ENCODE results near the gene PHEX.
A peak's percentile ranks its signal among the peaks of the same experiment; 100 is the strongest.

Gene PHEX

DNA sequence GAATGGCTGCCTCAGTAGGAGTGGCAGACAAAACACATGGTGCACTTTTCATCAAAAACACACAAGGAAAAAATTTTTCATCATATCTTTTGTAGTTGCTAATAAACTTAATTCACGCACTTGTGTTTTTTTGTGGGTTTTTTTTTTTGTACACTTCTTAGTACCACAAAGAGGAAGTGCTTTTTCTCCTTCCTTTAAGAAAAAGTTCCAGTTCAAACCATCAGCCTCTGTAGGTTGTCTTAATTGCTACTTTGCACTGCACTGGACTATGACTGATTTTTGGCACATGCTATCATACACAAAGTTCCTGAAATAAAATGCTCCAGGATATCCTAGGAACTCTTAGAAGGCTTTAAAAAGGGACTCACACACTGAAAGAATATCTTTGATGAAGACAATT, at the start of gene PHEX:
TSS of gene PHEX (plus strand) at position 242 of the 400 bp plus-strand sequence. CDS start 681 bp downstream, outside the sequence.
- Histone ChIP-seq H3K4me3 (no peak within 1 kb of the TSS), H3K27ac (no peak within 1 kb of the TSS)

DNA sequence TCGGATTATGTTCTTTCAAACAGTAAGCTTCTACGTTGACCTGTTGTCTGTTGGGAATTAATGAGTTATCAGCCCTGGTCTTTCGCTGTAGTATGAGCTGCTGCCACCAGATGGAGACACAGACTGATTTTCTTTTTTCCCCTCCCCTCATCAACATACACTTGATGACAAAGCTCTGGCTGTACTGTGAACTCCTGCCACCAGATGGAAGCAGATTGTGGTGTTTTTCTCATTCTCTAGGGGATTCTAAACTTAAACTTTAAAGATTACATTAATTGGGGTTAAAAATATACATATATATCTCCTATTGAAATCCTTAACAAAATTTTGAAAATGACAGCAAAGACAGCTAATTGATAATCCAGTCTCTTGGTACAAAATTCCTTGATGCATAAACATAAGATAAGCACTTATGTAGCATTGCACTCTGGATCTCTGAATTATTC, 46.8 kb upstream of the PHEX start:
- Histone ChIP-seq H3K27ac (no peak overlapping the region), H3K4me3 (no peak overlapping the region)

DNA sequence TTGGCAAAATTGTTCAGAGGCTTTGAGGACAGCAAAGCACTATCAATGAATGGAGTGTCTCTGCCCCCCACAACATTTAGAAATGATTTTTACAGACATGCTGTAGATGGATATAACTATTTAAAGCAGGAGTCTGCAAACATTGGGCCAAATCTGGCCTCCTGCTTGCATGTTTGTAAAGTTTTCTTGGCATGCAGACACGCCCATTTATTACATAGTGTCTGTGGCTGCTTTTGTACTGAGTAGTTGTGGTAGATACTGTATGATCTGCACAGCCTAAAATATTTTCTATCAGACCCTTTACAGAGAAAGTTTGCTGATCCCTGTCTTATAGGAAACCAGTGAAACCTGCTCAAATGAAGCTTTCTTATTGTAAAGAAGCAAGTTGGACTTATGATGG, 45.5 kb upstream of the PHEX start:
- H3K27ac ChIP-seq, result no peak overlapping the region
- H3K4me3 ChIP-seq, result no peak overlapping the region

DNA sequence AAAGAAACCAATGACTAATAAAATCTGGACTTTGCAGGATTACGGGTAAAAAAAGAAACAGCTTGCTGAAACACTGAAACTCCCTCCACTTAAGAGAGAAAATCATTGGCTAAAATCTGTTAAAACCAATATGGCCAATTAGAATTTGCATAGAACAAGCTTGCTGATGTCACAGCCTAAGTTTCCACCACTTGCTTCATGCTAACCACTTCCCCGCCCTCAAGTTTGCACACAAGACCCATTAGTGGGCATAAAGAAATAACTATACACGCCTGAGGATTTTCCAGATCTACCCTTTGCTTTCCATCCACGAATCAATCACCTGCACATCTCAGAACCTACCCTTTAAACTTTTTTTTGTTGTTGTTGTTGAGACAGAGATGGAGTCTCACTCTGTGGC, 42.7 kb upstream of the PHEX start:
- no peak overlapping the region for H3K27ac ChIP-seq

DNA sequence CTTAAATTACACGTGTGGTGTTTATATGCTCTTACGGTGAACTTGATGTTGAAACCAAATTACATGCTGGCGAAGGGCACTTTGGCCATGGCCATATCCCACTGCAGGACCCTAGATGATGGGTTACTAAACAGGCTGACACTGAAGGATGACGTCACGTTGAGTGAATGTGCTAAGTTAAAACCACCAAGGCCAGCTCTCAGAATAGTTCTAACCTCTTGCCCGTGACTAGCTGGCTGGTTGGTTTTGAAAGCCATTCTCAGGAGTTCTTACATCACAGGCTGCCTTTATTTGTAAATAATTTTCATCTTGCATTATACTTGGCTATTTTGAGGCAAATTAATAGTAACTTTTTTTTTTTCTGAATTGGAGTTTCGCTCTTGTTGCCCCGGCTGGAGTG, 41.3 kb upstream of the PHEX start:
- H3K4me3 ChIP-seq, result no peak overlapping the region
- peak overlapping the region in 1 of 21 experiments; percentile 35 for H3K27ac ChIP-seq

More for the DNA sequence above, 42.7 kb upstream of the PHEX start:
- no peak overlapping the region for H3K4me3 ChIP-seq

DNA sequence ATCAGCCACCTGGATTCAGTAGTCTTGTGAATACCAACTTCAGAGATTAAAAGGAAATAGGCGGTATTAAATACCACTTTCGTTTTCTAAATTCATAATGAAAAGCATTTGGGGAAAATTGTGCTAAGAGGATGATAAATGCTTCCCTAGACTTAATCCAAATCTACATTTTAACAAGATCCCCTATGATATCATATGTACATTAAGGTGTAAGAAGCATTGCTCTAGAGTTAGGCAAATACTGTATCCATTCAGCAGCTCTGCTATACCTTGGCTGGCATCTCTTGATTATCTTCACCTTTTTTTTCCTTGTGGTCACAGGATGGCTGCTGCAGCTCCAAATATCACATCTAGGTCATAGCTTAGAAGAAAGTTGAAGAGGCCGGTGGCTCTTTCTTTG, 40.6 kb upstream of the PHEX start:
- peak overlapping the region in 1 of 21 experiments; percentile 35 for H3K27ac ChIP-seq

DNA sequence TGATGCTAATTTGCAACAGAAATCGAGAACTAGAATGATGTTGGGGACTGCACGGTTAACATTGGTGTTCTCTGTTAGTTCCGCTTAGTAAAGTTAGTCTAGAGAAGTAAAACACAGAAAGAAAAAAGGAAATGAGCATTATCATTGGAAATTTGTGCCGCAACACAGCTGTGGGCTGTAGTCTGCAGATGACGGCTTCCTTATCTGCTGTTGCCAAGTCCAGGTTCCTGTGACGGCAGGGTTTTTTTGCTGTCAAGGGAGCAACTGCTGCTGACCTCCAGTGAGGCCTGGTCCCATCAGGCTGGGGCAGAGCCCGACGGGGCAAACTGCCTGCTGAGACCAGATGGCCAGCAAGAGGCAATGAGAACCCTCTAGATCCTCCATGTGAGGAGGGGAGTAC, 38.9 kb upstream of the PHEX start:
- Histone ChIP-seq H3K27ac (peak overlapping the region in 5 of 21 experiments; percentile 8 to 61 (median 49)), H3K4me3 (no peak overlapping the region)

More for the DNA sequence above, 40.6 kb upstream of the PHEX start:
- H3K4me3 ChIP-seq, result no peak overlapping the region

DNA sequence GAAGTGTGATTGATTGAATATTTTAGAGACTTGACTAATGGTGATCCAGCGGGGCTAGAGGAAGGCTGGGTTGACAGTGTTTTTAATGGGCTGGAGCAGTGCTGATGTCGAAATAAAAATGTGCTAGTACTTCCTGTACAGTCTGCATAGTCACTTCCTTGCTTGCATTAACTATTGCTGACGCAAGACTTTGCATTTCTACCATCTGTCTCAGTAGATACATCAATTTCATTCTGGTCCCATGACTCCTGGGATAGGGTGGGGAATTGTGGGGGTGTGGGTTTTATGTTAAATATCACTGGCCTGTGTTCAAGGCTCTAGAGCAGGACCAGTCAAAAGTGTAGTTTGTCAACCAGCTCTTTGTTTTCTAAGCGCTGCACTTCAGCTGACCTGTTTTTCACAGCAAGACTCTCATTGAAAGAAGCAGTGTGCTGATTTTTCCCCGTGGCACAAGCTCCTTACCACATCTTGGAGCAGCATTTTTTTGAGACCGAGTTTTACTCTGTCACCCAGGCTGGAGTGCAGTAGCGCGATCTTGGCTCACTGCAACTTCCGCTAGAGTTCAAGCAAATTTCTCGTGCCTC, 35.2 kb upstream of the PHEX start:
- H3K4me3 ChIP-seq, result no peak overlapping the region
- H3K27ac ChIP-seq, result peak overlapping the region in 1 of 21 experiments; percentile 26

DNA sequence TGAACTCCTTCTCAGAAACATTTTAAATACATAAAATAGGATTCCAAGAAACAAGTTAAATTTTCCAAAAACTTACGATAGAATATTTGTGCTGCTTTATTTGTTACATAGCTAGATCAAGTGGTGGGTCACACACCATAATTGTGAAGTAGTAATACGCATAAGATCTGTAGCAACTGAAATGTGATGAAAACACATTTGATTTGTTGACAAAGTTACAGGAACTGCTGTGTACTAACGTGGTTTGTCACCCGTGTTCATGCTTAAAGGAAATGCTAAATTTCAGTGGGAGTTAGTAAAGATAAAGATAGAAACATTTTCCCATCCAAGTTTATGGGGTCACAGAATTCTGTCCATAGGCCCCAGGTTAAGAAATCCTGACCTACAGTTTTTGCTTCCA, 34.1 kb upstream of the PHEX start:
- Histone ChIP-seq H3K27ac (no peak overlapping the region), H3K4me3 (no peak overlapping the region)

DNA sequence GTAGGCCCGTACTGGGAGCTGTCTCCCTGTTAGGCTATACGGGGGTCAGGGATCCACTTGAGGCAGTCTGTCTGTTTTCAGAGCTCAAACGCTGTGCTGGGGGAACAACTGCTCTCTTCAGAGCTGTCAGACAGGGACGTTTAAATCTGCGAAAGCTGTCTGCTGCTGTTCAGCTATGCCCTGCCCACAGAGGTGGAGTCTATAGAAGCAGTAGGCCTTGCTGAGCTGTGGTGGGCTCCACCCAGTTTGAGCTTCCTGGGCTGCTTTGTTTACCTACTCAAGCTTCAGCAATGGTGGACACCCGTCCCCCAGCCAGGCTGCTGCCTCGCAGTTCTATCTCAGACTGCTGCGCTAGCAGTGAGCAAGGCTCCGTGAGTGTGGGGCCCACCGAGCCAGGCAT, 27.3 kb upstream of the PHEX start:
- Histone ChIP-seq H3K27ac (no peak overlapping the region), H3K4me3 (no peak overlapping the region)

DNA sequence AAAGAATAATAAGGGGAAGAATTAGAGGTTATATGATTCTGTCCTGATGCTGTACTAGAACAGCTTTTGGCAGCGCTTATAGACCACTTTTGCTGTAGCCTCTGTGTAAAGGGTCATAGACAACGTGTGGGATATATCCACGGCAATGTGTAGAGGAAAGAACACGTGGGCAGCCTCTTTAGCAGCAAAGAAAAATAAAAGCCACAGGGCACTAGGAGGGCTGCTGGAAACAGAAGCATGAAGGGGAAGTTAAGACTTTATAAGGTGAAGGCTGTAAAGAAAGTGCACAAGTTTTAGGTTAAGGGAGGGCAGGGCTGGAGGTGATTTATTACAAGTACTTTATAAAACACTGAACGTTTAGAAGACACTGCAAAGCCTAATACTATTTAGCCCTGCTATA, 20.1 kb upstream of the PHEX start:
- no peak overlapping the region for H3K4me3 ChIP-seq
- no peak overlapping the region for H3K27ac ChIP-seq

DNA sequence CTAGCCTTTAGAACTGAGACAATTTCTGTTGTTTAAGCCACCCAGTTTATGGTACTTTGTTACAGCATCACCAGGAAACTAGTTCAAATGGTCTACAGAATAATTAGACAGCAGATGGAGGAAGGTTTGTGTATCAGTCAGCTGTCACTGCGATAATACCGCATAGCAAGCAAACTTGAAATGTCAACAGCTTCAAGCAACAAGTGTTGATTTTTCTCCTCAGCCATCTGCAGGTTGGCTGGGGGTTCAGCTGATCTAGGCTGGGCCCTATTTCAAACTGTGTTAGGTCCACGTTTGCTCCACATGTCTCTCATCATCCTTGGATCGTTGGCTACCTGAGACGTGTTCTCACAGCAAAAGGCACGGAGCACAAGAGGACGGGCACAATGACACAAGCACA, 19.2 kb upstream of the PHEX start:
- H3K27ac ChIP-seq, result no peak overlapping the region
- H3K4me3 ChIP-seq, result no peak overlapping the region

DNA sequence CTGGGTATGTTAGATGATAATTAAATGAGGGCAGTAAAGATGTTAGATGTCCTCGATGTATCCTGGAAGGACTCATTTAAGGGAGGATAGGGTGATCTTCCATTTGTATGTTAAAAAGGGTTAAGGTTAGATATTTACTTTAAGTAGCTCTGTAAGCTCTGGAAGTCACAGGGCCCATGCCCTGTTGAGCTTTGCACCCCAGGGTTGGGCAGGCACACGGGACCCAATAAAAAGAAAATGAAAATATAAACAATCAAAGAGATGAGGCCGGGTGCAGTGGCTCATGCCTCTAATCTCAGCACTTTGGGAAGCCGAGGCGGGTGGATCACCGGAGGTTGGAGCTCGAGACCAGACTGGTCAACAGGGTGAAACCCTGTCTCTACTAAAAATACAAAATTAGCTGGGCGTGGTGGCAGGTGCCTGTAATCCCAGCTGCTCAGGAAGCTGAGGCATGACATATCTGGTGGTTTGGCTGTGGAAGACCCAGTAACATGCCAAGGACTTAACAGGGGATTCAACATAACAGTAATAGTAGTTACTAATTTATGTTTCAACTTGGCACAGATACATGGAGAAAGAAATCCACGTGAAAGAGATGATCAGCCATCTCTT, 16.9 kb upstream of the PHEX start:
- Histone ChIP-seq H3K27ac (no peak overlapping the region), H3K4me3 (no peak overlapping the region)

DNA sequence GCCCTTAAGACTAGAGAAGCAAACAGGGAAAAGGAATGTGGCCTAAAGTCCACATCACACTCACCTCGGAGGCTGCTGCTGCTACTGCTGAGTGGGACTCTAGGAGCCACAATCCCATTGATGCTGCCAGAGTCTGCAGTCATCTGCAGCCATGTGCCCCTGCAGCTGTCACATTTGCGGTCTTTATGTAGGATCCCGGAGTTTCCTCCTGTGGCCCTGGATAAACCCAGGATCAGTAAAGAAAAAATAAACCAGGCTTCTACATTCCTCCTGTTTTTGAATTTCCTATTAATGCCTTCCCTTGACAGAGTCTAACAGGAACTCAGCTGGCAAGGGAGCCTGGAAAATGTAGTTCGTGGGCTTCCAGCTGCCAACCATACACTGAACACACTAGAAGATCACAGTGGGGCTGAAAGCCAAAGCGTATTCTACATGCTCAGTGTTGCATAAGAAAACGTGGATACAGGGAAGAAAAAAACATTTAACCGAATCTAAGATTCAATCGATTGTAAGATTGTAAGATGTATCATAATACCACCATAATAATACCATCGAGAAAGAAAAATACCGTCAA, 10.3 kb upstream of the PHEX start:
- no peak overlapping the region for H3K27ac ChIP-seq
- no peak overlapping the region for H3K4me3 ChIP-seq

DNA sequence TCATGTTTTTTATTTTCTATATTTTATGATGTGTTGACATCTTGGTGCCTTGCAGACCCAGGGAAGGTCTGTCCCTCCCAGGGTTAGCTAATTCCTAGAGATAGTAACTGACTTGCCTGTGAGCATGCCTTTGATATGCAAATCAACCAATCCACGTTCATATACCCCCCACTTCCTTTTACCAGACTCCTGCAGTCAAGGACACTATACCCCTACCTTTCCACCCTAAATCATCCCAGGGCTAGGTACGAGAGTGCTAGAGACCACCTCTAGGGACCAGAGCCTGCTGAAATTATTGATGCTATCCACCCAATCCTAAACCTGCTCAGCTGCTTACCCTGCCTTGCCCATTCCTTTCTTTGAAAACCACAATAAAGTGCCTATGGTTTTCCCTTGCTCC, 7.5 kb upstream of the PHEX start:
- no peak overlapping the region for H3K4me3 ChIP-seq
- no peak overlapping the region for H3K27ac ChIP-seq

DNA sequence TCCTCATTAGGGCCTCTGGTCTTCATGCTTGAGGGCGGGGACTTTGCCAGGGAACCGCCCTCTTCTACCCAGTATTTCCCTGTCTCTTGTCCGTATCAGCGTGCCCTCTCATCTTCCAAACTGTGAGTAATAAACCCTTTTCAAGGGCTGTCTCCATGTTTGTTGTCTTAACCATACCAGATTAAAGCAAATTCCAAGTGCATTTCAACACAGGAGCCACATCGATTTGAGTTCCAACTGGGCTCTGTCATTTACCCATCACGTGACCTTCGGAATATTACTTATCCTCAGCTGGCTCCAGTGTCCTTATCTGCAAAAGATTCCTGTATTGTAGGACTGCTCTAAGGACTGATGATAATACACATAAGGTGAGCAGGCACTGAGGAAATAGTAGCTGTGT, 6.4 kb upstream of the PHEX start:
- Histone ChIP-seq H3K4me3 (no peak overlapping the region), H3K27ac (no peak overlapping the region)

DNA sequence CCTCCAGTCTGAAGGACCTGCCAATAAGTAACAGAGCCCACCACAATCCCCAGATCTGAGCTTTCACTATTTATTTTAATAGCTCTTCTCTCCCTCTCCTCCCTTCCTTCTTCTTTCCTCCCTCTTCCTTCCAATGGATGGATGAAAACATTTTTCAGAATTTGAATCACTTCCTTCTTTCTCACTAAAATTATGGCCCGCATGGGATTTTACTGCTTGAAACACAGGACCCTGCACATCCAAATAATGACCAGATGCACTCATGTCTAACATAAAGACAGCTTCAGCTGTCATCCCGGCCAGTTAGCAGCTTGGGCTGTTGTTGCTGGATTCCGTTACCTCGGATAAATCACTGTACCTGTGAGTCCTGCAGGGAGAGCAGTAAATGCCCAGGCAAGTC, 5.4 kb upstream of the PHEX start:
- H3K27ac ChIP-seq, result no peak overlapping the region
- no peak overlapping the region for H3K4me3 ChIP-seq

DNA sequence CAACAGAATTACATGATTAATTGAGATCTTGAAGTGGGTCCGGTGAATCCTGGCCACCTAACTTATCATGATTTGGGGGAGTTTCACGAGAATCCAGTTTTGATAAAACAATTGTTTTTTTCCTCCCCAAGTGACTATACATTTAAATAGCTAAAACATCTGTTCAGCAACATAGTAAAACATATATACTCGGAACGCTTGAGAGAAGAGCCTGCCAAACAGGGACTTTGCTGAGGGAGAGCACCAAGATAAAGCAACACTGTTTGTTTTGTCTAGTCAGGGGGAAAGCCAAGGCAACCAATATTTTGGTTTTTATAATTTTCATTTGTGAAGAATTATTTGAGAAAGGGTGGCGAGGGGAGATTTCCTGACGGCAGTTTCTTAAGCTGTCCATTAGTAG, 381 bp downstream of the PHEX start:
- H3K4me3 ChIP-seq, result no peak overlapping the region

DNA sequence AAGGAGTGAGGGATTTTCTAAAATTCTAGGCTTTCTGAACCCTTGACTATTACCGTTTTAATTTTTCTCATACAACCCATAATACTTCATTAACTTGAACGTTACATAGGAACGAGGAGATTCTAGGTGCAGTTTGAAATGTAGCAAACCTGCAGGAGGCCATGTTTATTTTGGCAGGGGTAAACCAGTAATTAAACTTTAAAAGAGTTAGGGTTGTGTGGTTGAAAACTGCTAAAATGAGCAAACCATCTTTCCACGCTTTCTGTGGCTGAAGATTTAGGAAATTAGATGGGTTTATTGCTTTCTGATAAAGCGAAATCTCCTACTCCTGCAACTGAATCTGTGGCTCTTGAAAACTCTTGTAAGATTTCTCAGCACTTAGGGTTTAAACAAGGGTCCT, 1.7 kb downstream of the PHEX start:
- H3K27ac ChIP-seq, result no peak overlapping the region

More for the DNA sequence above, 381 bp downstream of the PHEX start:
- H3K27ac ChIP-seq, result no peak overlapping the region

DNA sequence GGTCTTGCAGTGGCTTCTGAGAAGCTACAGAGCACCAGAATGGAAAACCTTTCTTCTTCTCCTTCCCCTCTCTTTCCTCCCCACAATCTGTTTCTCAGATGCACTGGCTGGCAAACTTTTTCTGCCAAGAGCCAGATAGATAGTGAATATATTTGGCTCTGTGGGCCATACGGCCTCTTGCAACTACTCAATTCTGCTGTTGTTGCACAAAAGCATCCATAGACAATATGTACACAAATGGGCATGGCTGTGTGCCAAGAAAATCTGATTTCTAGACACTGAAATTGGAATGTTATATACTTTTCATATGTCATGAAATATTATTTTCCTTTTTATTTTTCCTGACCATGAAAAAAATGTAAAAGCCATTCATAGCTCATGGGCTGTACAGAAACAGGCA, 3.1 kb downstream of the PHEX start:
- no peak overlapping the region for H3K27ac ChIP-seq
- no peak overlapping the region for H3K4me3 ChIP-seq

More for the DNA sequence above, 1.7 kb downstream of the PHEX start:
- H3K4me3 ChIP-seq, result no peak overlapping the region

DNA sequence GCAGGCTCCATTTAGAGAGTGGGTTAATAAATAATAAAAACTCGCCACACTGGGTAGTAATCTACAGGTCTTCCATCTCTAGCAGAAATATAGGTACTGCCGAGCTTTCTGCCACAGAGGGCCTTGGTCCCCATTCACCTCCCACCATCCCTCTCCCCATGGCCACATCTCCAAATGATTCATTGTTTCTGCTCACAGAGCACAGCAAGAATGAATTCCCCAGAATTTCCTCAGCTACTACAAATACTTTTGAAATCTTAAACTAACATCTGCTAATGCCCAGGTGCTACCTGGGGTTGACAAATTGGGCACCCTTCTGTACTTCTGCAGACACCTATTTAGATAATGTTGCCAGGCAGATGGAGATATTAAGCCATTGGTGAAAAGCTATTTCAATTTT, 5.1 kb downstream of the PHEX start:
- Histone ChIP-seq H3K27ac (no peak overlapping the region), H3K4me3 (no peak overlapping the region)
